RWPE2 (cell line): ENCODE measurements around the gene LRMDA.

Experiments used
- ATAC-seq: fragments of 200-7000 bp; cut with Tn5 transposase; 3 replicates; pipeline ENCODE4 v1.9.1; 2021; ENCODE audit warnings: low read depth
- DNase-seq: peaks from one replicate; pipeline ENCODE4 v3.0.0-alpha.2; 2020; ENCODE audit warnings: low spot score
- H3K27ac ChIP-seq: fragments of 450-650 bp; 2 replicates; pipeline ENCODE4 v1.5.1; 2017; ENCODE audit warnings: mild to moderate bottlenecking; ENCODE audit not compliant: poor library complexity, severe bottlenecking
- H3K27me3 ChIP-seq: fragments of 250-450 bp; sonication (Bioruptor Pico); 2 replicates; pipeline ENCODE4 v1.5.1; 2021; ENCODE audit warnings: mild to moderate bottlenecking, moderate library complexity; ENCODE audit not compliant: insufficient read depth, poor library complexity, severe bottlenecking
- H3K36me3 ChIP-seq: fragments of 250-450 bp; sonication (Bioruptor Pico); 2 replicates; pipeline ENCODE4 v1.5.1; 2020; ENCODE audit warnings: low read depth, mild to moderate bottlenecking, moderate library complexity
- H3K4me1 ChIP-seq: fragments of 250-450 bp; sonication (Bioruptor Pico); 2 replicates; pipeline ENCODE4 v1.5.1; 2021; ENCODE audit warnings: mild to moderate bottlenecking, moderate library complexity; ENCODE audit not compliant: insufficient read depth, poor library complexity, severe bottlenecking
- H3K4me3 ChIP-seq: fragments of 250-450 bp; sonication (Bioruptor Pico); 2 replicates; pipeline ENCODE4 v1.5.1; 2021; ENCODE audit warnings: mild to moderate bottlenecking, moderate library complexity; ENCODE audit not compliant: severe bottlenecking
- H3K9me3 ChIP-seq: fragments of 250-450 bp; sonication (Bioruptor Pico); 2 replicates; pipeline ENCODE4 v1.5.1; 2021; ENCODE audit warnings: mild to moderate bottlenecking, moderate library complexity; ENCODE audit not compliant: severe bottlenecking
- CTCF ChIP-seq: fragments of 450-650 bp; IDR thresholded peaks from one replicate; pipeline ENCODE4 v1.5.1; 2017; ENCODE audit warnings: mild to moderate bottlenecking, moderate library complexity; ENCODE audit not compliant: poor library complexity, severe bottlenecking

Gene LRMDA

GRCh38 chr10:75499556-75500160 is 68.2 kb downstream of the LRMDA start:
- TF ChIP-seq CTCF: no peak
- no peaks in the 10 kb centered on the region for H3K9me3 ChIP-seq
- H3K4me1 ChIP-seq: no peaks in the 10 kb centered on the region
- H3K4me3 ChIP-seq: no peak overlapping the region
- no peaks in the 10 kb centered on the region for H3K27me3 ChIP-seq
- no peak overlapping the region for H3K27ac ChIP-seq
- DNase-seq: no peak
- no peak for ATAC-seq
- H3K36me3 ChIP-seq: no peaks in the 10 kb centered on the region

GRCh38 chr10:75502389-75502788 is 71.0 kb downstream of the LRMDA start:
- no peak for TF ChIP-seq CTCF
- H3K9me3 ChIP-seq: no peaks in the 10 kb centered on the region
- no peak for ATAC-seq
- H3K27ac ChIP-seq: no peak overlapping the region
- no peak overlapping the region for H3K4me3 ChIP-seq
- H3K36me3 ChIP-seq: no peaks in the 10 kb centered on the region
- DNase-seq: no peak
- H3K4me1 ChIP-seq: no peaks in the 10 kb centered on the region
- no peaks in the 10 kb centered on the region for H3K27me3 ChIP-seq

GRCh38 chr10:75502838-75503237 is 71.4 kb downstream of the LRMDA start:
- no peak overlapping the region for H3K27ac ChIP-seq
- ATAC-seq (no peak), DNase-seq (no peak)
- no peaks in the 10 kb centered on the region for H3K27me3 ChIP-seq
- no peaks in the 10 kb centered on the region for H3K9me3 ChIP-seq
- no peak overlapping the region for H3K4me3 ChIP-seq
- TF ChIP-seq CTCF: no peak
- H3K36me3 ChIP-seq: no peaks in the 10 kb centered on the region
- peaks cover 2% of the 10 kb centered on the region for H3K4me1 ChIP-seq

GRCh38 chr10:75505293-75505692 is 73.9 kb downstream of the LRMDA start:
- no peak for TF ChIP-seq CTCF
- peaks cover 13% of the 10 kb centered on the region for H3K4me1 ChIP-seq
- H3K4me3 ChIP-seq: no peak overlapping the region
- no peaks in the 10 kb centered on the region for H3K27me3 ChIP-seq
- no peak for DNase-seq
- H3K36me3 ChIP-seq: no peaks in the 10 kb centered on the region
- no peak overlapping the region for H3K27ac ChIP-seq
- H3K9me3 ChIP-seq: no peaks in the 10 kb centered on the region
- ATAC-seq: no peak

GRCh38 chr10:75505840-75506506 is 74.5 kb downstream of the LRMDA start:
- Histone ChIP-seq H3K27me3 (no peaks in the 10 kb centered on the region), H3K27ac (no peak overlapping the region), H3K9me3 (no peaks in the 10 kb centered on the region), H3K36me3 (no peaks in the 10 kb centered on the region), H3K4me3 (no peak overlapping the region), H3K4me1 (peaks cover 13% of the 10 kb centered on the region)
- no peak for TF ChIP-seq CTCF
- DNase-seq (no peak), ATAC-seq (no peak)
